MCF 10A (cell line): Measurements from ENCODE around the gene ESRRG. TPM values are rescaled to one million over a fixed set of nuclear protein-coding genes. Genes with fewer than 3 reads are reported as not detected.

Source experiments
- BruUV-seq: library from RNA; stranded (reverse); fragments of 400-500 nt; replicated peaks from 2 replicates; lab custom pipeline; 2021; lab: Mats Ljungman, UMichigan
- CTCF ChIA-PET: fragments of 300-600 bp; sonication (Branson Sonifier 250); formaldehyde crosslinking; extraction: SDS; loops from one replicate; lab custom pipeline; 2021; ENCODE audit warnings: antibody characterized with exemption, inconsistent platforms; lab: Yijun Ruan, JAX
- POLR2A ChIA-PET: fragments of 300-600, 350-650 bp; sonication (Branson Sonifier 250); formaldehyde crosslinking; extraction: SDS; loops from one replicate; lab custom pipeline; 2020; ENCODE audit warnings: antibody characterized with exemption, inconsistent platforms; lab: Yijun Ruan, JAX
- DNase-seq: peaks from one replicate; pipeline ENCODE4 v3.0.0-alpha.2; 2018; ENCODE audit not compliant: unreplicated experiment
- H3K27ac Mint-ChIP-seq: one replicate; pipeline ENCODE4 v1.8.0; 2022; ENCODE audit warnings: mild to moderate bottlenecking, low read depth, mixed read lengths; ENCODE audit not compliant: unreplicated experiment
- H3K27me3 Mint-ChIP-seq: one replicate; pipeline ENCODE4 v1.8.0; 2022; ENCODE audit warnings: mixed read lengths; ENCODE audit not compliant: insufficient read depth, unreplicated experiment
- H3K36me3 Mint-ChIP-seq: one replicate; pipeline ENCODE4 v1.8.0; 2022; ENCODE audit warnings: mild to moderate bottlenecking, moderate library complexity, mixed read lengths; ENCODE audit not compliant: insufficient read depth, unreplicated experiment
- H3K4me1 Mint-ChIP-seq: one replicate; pipeline ENCODE4 v1.8.0; 2022; ENCODE audit warnings: mixed read lengths; ENCODE audit not compliant: insufficient read depth, unreplicated experiment
- H3K4me3 Mint-ChIP-seq: one replicate; pipeline ENCODE4 v1.8.0; 2022; ENCODE audit warnings: mild to moderate bottlenecking, moderate library complexity, mixed read lengths; ENCODE audit not compliant: unreplicated experiment
- H3K9me3 Mint-ChIP-seq: one replicate; pipeline ENCODE4 v1.8.0; 2022; ENCODE audit warnings: mixed read lengths; ENCODE audit not compliant: unreplicated experiment
- intact Hi-C: fragments of 100-400 bp; cut with micrococcal nuclease; formaldehyde crosslinking; loops from 2 replicates; pipeline ENCODE4 v1.14.1; 2022
- total RNA-seq: library from RNA; stranded (reverse); gene quantifications from 2 replicates; pipeline ENCODE4 v1.2.3, GENCODE V29; 2022
- TF ChIP-seq, protein P1 (sequence below): fragments of 200-600 bp; IDR thresholded peaks from one replicate; pipeline ENCODE4 v1.8.0; 2022; ENCODE audit warnings: antibody characterized with exemption, mild to moderate bottlenecking; ENCODE audit not compliant: unreplicated experiment

ESRRG gene
- total RNA-seq, 1 experiment from 2014 or later: 0.44 TPM

DNA sequence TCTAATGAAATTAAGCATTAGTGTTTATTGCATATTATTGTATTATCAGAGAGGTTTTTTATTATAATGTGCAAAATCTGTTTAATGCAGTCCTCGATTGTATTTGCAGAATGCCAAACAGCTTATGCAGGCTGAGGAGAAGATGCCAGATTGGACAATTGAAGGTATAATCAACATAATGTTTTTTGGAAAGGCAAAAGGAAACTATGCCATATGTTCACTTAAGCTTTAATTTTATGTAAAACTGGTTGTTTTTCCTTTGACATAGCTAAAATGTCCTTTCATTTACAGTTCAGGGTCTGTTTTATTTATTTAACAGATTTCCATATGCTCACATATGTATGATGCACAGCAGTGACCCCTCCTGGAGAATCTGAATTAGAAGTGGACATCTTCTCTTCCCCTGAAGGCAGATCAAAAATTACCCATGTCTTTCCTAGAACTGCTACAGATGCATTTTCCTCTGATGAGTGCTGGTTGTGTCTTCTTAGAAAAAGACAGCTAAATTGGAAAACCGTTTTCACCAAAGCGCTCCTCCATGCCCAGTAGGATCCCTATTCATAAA is 156.5 kb downstream of the ESRRG start:
- Mint-ChIP-seq H3K36me3 (no peaks in the 10 kb centered on the region), H3K9me3 (no peaks in the 10 kb centered on the region), H3K4me1 (no peaks in the 10 kb centered on the region), H3K27me3 (peaks cover 93% of the 10 kb centered on the region), H3K4me3 (no peak overlapping the region), H3K27ac (no peak overlapping the region)
- ChIA-PET POLR2A (interaction anchor here (0.9 kb wide), 1 partner anchor 94 kb away, joined by 3 read pairs; no protein-coding TSS in a partner anchor), CTCF (interaction anchor here (0.5 to 2.5 kb wide), 12 partner anchors 10 to 834 kb away, joined by 3 to 21 read pairs (median 4); partner anchors contain the start of gene ESRRG)
- DNase-seq: peak; percentile 58
- intact Hi-C loops: loop anchor here (1.0 to 10.0 kb wide), 5 partner anchors 256 to 882 kb away; no protein-coding TSS in a partner anchor
- TF ChIP-seq, protein P1, sequence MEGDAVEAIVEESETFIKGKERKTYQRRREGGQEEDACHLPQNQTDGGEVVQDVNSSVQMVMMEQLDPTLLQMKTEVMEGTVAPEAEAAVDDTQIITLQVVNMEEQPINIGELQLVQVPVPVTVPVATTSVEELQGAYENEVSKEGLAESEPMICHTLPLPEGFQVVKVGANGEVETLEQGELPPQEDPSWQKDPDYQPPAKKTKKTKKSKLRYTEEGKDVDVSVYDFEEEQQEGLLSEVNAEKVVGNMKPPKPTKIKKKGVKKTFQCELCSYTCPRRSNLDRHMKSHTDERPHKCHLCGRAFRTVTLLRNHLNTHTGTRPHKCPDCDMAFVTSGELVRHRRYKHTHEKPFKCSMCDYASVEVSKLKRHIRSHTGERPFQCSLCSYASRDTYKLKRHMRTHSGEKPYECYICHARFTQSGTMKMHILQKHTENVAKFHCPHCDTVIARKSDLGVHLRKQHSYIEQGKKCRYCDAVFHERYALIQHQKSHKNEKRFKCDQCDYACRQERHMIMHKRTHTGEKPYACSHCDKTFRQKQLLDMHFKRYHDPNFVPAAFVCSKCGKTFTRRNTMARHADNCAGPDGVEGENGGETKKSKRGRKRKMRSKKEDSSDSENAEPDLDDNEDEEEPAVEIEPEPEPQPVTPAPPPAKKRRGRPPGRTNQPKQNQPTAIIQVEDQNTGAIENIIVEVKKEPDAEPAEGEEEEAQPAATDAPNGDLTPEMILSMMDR: peak; percentile 66
- no TSS peak for BruUV-seq

DNA sequence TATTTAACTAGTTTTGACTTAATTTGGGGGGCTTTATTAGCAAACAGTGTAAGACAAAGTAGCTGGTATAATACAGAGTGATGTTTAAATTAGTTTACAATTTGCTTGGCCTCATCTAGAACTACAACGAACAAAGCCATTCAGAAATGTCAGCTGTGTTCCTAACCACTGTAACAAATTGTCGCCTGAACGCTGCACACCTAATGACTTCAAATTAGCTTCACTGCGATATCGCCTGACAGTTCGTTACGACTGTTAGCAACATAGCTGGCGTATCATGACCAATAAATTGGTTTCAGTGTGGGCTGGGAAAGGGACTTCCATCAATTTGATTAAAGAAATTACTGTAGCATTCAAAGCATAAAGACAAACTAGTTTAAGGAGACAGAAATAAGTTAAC is 160.1 kb downstream of the ESRRG start:
- Mint-ChIP-seq H3K36me3 (no peaks in the 10 kb centered on the region), H3K27me3 (peaks cover 85% of the 10 kb centered on the region), H3K27ac (no peak overlapping the region), H3K4me3 (no peak overlapping the region), H3K9me3 (no peaks in the 10 kb centered on the region), H3K4me1 (no peaks in the 10 kb centered on the region)
- TF ChIP-seq, protein P1: no peak
- ChIA-PET CTCF (interaction anchor here (0.6 kb wide), 1 partner anchor 1608 kb away, joined by 3 read pairs; no protein-coding TSS in a partner anchor), POLR2A (no interaction called here)
- intact Hi-C loops: loop anchor here (10.0 kb wide), 2 partner anchors 448 to 878 kb away; no protein-coding TSS in a partner anchor
- no peak for DNase-seq
- BruUV-seq: no TSS peak

DNA sequence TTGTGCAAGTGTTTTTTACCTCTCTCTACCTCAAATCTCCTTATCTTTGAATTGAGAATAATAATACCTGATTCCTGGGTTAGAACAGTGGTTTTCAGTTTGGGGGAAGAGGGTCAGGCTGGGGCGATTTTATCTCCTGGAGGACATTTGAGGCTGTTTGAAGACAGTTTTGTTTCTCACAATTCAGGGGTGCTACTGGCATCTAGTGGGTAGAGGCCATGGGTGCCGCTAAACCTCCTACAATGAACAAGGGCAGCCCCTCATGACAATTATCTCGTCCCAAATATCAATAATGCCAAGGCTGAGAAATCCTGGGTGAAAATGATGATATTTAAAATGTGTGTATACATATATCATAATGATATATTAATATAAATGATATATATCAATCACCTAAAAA is 160.8 kb downstream of the ESRRG start:
- ChIA-PET POLR2A (no interaction called here), CTCF (interaction anchor here (0.6 to 0.9 kb wide), 2 partner anchors 8 to 1609 kb away, joined by 3 to 4 read pairs; no protein-coding TSS in a partner anchor)
- H3K4me1 Mint-ChIP-seq: no peaks in the 10 kb centered on the region
- no peak overlapping the region for H3K27ac Mint-ChIP-seq
- no TSS peak for BruUV-seq
- H3K9me3 Mint-ChIP-seq: no peaks in the 10 kb centered on the region
- no peak overlapping the region for H3K4me3 Mint-ChIP-seq
- intact Hi-C loops: loop anchor here (10.0 kb wide), 2 partner anchors 448 to 878 kb away; no protein-coding TSS in a partner anchor
- H3K36me3 Mint-ChIP-seq: no peaks in the 10 kb centered on the region
- no peak for DNase-seq
- H3K27me3 Mint-ChIP-seq: peaks cover 85% of the 10 kb centered on the region
- TF ChIP-seq, protein P1: peak; percentile 24

DNA sequence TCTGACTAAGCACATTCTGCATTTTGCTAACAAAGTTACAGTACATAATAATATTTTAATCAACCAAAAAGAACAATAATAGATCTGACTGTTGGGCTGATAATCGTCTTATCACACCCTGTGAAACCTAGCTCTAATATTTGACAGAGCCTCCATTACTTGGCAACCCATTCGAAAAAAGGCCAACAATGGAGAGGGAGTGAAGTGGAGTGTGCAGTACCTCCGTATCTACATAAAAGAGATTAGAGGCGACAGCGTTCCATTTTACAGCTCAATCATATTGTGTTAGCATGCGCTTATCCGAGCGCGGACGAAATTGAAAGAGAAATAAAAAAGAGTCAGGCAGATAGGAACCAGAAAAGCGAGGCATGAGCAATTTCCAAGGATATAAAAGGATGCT is 162.7 kb downstream of the ESRRG start:
- intact Hi-C loops: loop anchor here (10.0 kb wide), 2 partner anchors 446 to 876 kb away; no protein-coding TSS in a partner anchor
- CTCF ChIA-PET: interaction anchor here (0.6 to 1.0 kb wide), 4 partner anchors 9 to 339 kb away, joined by 3 read pairs; no protein-coding TSS in a partner anchor
- H3K4me3 Mint-ChIP-seq: no peak overlapping the region
- H3K9me3 Mint-ChIP-seq: no peaks in the 10 kb centered on the region
- DNase-seq: no peak
- H3K4me1 Mint-ChIP-seq: no peaks in the 10 kb centered on the region
- no peak overlapping the region for H3K27ac Mint-ChIP-seq
- TF ChIP-seq, protein P1: no peak
- no TSS peak for BruUV-seq
- H3K36me3 Mint-ChIP-seq: no peaks in the 10 kb centered on the region
- POLR2A ChIA-PET: interaction anchor here (0.7 kb wide), 1 partner anchor 212 kb away, joined by 3 read pairs; no protein-coding TSS in a partner anchor
- H3K27me3 Mint-ChIP-seq: peaks cover 92% of the 10 kb centered on the region
